Activated CD4-positive, alpha-beta T cell treated with anti-CD3 and anti-CD28 coated beads for 4 hours (primary cell): Measurements from ENCODE around the gene CPEB1.
"Not testable (repeated sequence)": the region's sequence is repeated elsewhere in the genome, so short reads cannot be mapped to it uniquely, and the experiment has no call there.

ENCODE experiments used
- DNase-seq, 2 donors: peaks; one replicate each; pipeline ENCODE4 v3.0.0-alpha.2; 2020

CPEB1 gene

GRCh38 chr15:82504074-82504473, 143.1 kb downstream of the CPEB1 start:
- not testable (repeated sequence) for DNase-seq

- DNase-seq = not testable (repeated sequence)
Measured at GRCh38 chr15:82502700-82503339, 144.3 kb downstream of the CPEB1 start.

DNA sequence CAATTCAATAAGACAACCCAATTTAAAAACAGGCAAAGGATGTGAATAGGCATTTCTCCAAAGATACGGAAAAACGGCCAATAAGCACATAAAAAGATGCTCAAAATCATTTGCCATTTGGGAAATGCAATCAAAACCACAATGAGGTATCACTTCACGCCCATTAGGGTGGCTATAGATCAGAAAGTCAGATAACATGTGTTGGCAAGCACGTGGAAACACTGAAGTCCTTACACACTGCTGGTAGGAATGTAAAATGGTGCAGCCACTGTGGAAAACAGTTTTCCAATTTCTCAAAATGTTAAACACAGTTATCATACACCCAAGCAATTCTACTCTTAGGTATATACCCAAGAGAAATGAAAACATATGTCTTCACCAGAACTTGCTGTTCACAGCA, 146.4 kb downstream of the CPEB1 start:
- not testable (repeated sequence) for DNase-seq

DNA sequence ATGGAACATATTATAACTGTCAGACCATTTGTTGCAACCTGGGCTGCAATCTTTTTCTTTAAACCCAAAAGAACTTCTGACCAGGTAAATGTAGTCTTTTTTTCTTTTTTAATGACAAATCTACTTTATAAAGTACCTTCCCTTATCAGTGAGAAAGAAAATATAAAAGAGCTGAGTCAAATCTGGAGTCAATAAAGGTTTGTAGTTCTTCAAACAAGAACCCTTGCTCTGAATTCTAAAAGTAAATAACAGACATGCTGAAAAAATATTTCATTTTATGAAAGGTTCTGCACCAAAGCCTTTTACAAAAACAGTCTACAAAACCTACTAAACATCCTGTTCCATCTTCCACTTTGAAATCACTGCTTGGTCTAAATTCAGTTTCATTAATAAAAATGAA, 149.2 kb downstream of the CPEB1 start:
- not testable (repeated sequence) for DNase-seq
